GM11168 (cell line): ENCODE data around the gene RAB36.

Experiments
- in situ Hi-C: fragments of 300-500 bp; cut with MboI; formaldehyde crosslinking; loops from one replicate; pipeline ENCODE4 v1.12.0; 2022; ENCODE audit warnings: low sequenced_read_pairs; ENCODE audit not compliant: unreplicated experiment

The RAB36 gene

DNA sequence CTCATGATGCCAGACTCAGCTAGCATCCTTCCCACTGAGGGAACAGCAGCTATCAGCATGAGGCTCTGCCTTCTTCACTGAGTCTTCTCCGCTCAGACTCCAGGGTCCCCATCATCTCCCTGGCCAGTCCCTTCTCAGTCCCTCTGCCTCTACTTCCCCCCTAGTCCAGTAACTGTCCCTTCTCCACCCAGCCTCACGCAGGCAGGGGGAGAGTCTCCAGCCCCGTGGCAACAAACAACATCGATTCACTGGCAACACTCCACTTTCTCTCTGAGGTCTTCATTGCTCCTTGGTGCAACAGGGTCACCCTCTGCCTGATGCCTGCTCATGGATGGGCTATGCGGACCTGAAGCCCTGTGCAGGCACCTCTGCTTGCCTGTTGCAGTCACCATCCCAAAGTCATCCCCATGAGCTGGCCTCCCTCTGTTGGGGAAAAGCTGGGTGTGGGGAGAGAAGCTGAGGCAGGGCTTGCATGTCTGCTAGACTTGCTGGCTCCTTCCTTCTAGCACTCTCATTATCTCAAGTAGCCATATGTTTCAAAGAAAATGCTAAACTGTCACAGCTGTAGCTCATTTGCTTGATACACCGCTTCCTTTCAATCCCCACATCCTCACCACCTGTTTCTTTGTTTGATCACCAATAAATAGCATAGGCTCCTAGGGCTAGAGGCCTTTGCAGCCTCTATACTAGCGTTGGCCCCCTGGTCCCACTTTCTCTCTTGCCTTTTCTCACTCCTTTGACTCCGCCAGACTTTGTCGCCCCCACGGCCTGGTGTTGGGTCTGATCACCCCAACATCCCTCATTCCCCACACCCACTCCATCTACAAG, 30.8 kb downstream of the RAB36 start:
- in situ Hi-C loops: loop anchor here (5.0 to 25.0 kb wide), 2 partner anchors 106 to 211 kb away; no protein-coding TSS in a partner anchor

DNA sequence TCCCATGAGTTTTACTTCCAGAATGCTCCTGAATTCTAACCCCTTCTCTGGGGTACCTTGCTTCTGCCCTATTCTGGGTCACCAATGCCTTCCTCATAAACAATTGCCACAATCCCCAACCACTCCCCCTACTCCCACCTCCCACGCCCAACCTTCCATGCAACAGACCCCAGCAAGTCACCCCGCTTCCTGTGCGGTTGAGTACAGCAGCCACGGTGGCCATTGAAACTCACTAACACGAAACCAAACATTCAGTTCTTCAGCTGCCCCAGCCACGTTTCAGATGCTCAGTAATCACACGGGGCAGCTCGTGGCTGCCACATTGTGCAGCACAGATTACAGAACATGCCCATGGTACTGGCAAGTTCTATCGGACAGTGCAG, 31.4 kb downstream of the RAB36 start:
- in situ Hi-C loops: loop anchor here (5.0 to 25.0 kb wide), 2 partner anchors 106 to 211 kb away; no protein-coding TSS in a partner anchor

DNA sequence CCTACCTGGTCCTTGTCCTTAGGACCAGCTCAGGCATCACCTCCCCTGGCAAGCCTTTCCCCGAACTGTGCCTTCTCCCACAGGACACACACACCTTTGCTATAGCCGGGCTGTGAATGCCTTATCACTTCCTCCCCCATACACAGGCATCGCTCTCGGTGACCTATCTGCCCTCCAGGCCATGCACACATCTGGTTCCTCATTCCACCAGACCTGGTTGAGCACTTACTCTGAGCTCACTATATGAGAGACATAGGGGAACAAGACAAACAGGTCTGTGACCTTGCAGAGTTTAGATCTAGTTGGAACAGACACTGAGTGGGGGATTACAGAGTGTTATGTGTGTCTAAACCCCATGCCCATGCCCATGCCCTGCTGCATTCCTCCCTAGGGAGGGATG, 31.9 kb downstream of the RAB36 start:
- in situ Hi-C loops: loop anchor here (5.0 to 25.0 kb wide), 2 partner anchors 105 to 210 kb away; no protein-coding TSS in a partner anchor

DNA sequence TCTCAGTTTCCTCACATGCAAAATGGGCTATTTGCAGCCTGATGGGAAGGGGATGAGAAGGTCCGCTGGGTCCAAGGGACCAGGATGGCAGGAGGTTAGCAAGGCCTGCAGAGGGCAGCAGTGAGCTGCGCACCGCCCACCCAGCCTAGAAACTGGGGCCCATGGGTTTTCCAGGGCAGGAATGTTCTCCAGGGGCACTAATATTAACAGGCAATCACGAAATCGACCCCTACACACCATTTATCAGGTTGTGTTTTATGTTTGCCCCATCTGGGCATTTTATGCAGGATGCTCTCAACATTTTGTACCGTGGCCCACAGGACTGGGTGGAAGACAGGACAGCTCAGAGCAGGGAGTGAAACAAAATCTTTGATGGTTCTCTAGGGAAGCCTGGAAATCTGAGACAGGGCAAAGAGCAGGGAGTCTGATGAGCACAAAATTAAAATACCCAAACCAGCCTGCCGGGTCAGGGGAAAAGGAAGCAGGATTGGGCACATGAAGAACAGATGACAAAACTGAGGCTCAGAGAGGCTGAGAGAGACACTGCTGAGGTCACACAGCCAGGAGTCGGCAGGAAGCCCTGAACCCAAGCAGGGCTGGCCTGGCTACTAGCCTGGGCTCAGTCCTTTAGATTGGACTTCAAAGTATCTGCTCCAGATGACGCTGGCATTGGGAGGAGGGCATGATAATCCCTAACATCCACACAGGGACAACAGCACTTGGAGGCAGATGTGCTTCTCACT, 33.4 kb downstream of the RAB36 start:
- in situ Hi-C loops: loop anchor here (5.0 to 25.0 kb wide), 2 partner anchors 104 to 209 kb away; no protein-coding TSS in a partner anchor

DNA sequence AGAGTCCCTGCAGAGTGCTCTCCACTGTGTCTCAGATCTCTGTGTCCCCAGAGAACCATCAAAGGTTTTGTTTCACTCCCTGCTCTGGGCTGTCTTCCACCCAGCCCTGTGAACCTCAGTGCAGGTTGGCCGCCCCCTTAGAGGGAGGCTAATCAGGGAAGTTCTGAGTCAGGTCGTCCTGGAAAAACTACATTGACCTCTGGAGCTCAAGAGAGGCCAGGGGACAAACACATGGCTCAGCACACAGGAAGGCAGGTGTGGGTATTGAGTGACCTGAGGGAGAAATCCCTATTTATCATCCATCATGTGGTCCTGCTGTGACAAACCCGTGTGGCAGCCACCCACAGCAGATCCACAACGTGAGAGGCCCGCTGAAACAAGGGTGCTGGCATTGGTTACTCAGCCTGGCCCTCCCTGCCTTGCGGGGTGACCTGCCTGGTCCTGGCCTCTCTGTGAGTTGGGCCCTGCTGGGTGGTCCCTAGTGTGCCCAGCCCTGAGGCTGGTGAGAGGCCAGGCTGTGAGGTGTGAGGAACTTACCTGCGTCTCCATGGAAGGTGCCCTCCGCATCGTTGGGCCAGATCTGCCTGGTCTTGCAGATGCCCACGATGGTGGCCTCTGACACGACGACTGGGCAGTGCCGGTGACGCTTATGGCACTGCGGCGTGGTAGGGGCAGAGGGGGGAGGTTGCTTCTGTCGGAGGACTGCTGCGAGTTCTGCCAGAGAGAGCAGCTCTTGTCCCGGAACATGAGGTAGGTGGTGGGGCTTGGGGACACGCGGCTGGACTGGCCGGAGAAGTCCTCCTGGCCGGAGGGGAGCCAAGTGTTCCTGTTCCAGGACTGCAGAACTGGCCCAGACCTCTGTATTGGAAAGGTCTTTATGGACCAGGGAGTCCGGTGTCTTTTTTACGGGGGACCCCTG, 34.4 kb downstream of the RAB36 start:
- in situ Hi-C loops: loop anchor here (5.0 to 25.0 kb wide), 2 partner anchors 103 to 208 kb away; no protein-coding TSS in a partner anchor

DNA sequence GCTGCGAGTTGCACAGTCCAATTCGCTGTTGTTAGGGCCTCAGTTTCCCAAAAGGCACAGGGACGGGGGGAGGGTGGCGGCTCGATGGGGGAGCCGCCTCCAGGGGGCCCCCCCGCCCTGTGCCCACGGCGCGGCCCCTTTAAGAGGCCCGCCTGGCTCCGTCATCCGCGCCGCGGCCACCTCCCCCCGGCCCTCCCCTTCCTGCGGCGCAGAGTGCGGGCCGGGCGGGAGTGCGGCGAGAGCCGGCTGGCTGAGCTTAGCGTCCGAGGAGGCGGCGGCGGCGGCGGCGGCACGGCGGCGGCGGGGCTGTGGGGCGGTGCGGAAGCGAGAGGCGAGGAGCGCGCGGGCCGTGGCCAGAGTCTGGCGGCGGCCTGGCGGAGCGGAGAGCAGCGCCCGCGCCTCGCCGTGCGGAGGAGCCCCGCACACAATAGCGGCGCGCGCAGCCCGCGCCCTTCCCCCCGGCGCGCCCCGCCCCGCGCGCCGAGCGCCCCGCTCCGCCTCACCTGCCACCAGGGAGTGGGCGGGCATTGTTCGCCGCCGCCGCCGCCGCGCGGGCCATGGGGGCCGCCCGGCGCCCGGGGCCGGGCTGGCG, 35.1 kb downstream of the RAB36 start, which contains the start of gene BCR:
BCR (plus strand) TSS at position 209 of the 592 bp plus-strand sequence. CDS start 452 bp downstream, outside the sequence.
- in situ Hi-C loops: loop anchor here (25.0 kb wide), 1 partner anchor 207 kb away; no protein-coding TSS in a partner anchor

DNA sequence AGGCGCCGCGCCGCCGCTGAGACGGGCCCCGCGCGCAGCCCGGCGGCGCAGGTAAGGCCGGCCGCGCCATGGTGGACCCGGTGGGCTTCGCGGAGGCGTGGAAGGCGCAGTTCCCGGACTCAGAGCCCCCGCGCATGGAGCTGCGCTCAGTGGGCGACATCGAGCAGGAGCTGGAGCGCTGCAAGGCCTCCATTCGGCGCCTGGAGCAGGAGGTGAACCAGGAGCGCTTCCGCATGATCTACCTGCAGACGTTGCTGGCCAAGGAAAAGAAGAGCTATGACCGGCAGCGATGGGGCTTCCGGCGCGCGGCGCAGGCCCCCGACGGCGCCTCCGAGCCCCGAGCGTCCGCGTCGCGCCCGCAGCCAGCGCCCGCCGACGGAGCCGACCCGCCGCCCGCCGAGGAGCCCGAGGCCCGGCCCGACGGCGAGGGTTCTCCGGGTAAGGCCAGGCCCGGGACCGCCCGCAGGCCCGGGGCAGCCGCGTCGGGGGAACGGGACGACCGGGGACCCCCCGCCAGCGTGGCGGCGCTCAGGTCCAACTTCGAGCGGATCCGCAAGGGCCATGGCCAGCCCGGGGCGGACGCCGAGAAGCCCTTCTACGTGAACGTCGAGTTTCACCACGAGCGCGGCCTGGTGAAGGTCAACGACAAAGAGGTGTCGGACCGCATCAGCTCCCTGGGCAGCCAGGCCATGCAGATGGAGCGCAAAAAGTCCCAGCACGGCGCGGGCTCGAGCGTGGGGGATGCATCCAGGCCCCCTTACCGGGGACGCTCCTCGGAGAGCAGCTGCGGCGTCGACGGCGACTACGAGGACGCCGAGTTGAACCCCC, 35.8 kb downstream of the RAB36 start:
- in situ Hi-C loops: loop anchor here (25.0 kb wide), 1 partner anchor 206 kb away; no protein-coding TSS in a partner anchor

DNA sequence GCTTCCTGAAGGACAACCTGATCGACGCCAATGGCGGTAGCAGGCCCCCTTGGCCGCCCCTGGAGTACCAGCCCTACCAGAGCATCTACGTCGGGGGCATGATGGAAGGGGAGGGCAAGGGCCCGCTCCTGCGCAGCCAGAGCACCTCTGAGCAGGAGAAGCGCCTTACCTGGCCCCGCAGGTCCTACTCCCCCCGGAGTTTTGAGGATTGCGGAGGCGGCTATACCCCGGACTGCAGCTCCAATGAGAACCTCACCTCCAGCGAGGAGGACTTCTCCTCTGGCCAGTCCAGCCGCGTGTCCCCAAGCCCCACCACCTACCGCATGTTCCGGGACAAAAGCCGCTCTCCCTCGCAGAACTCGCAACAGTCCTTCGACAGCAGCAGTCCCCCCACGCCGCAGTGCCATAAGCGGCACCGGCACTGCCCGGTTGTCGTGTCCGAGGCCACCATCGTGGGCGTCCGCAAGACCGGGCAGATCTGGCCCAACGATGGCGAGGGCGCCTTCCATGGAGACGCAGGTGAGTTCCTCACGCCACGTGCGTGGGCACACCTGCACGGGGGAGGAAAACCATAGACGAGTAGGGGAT, 36.5 kb downstream of the RAB36 start:
- in situ Hi-C loops: loop anchor here (25.0 kb wide), 1 partner anchor 205 kb away; no protein-coding TSS in a partner anchor

DNA sequence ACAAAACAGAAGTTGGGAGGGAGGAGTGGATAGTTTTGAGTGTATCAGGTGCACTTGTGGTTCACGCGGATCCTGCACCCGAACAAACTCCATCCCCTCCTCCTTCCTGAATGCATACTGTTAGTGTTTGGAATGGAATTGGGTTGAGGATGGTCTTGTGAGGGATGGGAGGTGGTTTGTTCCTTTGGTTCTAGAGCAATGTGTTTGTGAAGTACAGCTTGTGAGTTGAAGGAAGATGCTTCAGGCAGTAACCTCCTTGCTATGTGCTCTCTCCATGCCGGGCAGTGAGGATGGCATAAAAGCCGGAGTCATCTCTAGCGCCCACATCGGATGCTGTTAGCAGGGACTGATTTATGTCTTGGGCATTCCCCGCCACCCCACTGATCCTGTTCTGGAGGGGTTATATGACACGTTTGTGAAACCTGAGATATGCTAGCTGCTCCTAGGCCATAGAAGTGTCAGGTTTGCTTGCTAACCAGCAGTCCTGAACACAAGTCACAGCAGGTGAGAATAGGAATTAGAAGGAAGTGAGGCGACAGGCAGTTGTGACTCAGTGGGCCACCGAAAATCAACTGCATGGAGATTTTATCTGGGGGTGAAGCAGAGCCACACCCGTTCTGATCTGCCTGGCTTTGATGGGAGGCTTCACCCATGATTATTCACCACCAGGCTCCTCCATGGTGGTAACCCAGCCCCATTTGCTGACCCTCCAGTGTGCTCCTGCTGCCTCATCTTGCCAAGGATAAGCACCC, 37.2 kb downstream of the RAB36 start:
- in situ Hi-C loops: loop anchor here (25.0 kb wide), 1 partner anchor 205 kb away; no protein-coding TSS in a partner anchor

DNA sequence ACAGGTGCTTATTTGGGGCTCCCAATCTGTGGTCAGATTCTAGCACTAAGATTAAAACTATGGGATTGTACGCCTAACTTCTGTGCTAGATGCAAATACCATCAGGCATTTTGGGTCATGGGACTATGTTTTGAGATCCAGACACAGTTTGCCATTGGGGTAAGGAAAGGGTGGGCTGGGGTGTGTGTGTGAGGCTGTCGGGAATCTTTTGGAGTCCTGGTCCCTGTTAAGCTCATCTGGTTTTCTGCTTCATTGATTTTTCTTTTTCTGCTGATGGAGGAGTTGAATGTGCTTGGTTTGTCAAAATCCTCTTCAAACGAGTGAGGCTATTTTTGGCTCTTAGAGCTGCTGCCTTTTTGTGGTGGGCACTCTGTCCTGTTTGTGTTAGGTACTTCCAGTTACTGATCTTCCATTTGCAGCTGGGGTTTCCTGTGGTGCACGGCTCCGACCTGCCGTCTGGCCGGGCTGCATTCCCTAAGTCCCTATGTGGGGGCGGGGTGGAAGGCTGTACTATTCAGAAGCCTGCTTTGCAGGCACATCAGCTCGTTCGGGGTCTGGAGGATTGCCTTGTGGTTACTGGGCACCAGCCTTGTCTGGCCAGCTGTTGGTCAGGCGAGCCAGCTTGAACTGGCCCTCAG, 37.9 kb downstream of the RAB36 start:
- in situ Hi-C loops: loop anchor here (25.0 kb wide), 1 partner anchor 204 kb away; no protein-coding TSS in a partner anchor

DNA sequence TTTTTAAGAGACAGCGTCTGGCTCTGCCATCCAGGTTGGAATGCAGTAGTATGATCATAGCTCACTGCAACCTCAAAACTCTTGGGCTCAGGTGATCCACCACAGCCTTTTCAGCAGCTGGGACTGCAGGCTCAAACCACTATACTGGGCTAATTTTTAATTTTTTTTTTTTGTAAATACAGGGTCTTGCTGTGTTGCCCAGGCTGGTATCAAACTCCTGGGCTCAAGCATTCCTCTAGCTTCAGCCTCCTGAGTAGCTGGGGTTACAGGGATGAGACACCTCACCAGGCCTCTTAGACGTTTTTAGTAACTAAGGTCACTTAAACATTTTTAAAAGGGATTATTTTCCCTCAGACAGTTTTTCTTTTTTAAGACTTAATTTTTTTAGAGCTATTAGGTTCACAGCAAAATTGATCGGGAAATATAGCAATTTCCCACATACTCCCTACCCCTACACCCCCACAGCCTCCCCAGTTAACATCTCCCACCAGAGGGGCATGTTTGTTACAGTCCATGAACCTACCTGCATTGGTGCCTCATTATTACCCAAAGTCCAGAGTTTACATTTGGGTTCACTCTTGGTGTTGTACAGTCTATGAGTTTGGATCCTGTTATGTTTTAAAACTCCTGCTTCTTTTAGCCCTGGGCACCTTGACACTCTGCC, 39.0 kb downstream of the RAB36 start:
- in situ Hi-C loops: loop anchor here (25.0 kb wide), 1 partner anchor 203 kb away; no protein-coding TSS in a partner anchor

DNA sequence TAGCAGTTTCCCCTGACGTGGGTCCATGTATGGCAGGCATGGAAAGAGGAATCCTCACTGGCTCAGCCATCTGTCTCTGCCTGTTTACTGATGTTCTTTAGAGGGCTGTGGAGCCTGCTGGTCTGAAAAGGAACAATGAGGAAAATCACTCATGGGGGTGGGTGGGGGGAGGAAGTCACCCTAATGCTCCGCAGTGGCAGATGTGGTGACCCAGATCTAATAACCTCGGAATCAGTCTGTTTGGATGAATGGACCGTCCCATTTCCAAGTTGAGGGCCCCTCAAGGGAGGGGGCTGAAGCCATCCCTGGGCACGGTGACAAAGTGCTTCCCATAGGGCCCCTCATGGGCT, 39.5 kb downstream of the RAB36 start:
- in situ Hi-C loops: loop anchor here (25.0 kb wide), 1 partner anchor 203 kb away; no protein-coding TSS in a partner anchor

DNA sequence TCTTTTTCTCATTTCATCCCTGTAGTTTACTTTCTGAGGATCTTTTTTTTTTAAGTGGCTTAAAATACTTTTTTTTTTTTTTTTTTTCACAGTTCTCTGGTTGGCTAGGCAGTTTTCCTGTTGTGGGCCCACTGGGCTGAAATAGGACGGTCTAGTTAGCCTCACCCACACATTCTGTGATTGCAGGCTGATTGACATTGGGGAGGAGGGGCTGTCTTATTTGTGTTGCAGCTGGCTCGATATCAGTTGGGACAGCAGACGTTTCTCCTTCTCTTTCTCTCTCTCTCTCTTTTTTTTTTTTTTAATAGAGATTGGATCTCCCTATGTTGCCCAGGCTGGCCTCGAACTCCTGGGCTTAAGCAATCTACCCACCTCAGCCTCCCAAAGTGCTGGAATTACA, 41.9 kb downstream of the RAB36 start:
- in situ Hi-C loops: loop anchor here (25.0 kb wide), 1 partner anchor 200 kb away; no protein-coding TSS in a partner anchor

DNA sequence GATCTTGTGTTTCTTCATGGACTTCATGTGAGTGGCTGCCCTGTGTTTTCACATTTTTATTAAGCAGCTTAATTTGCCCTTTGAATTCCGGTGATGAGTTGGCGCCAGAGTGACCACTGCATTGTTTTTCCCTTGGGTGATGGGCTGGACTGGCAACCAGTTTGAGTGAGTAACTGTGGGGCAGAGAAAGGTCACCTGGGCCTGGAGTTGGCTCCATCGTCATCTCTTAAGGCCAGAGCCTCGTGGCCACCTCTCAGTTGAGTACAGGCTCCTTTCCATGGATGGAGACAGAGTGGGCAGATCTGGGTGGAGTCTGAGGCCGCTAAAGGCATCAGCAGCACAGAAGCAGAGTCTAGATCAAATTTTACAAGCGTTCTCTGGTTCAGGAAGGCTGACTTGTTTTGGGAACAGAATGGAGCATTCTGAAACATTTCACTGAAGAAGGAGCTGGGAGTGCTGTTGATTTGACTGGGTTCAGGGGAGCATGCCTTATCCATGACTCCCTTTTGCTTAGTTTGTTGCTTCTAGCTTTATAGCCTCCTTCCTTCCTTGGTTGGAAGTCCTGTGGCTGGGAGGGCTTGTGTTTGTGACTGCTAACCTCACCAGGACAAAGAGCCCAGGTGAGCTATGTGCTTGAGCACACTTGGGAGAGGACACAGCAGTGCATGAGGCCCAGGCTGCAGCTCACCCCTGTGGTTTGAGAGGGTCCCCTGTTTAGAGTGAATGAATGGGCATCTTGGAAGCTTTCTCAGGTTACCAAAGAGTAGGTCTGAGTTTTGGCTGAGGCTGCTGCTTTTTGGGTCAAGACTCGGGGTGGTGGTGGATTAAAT, 42.8 kb downstream of the RAB36 start:
- in situ Hi-C loops: loop anchor here (25.0 kb wide), 1 partner anchor 199 kb away; no protein-coding TSS in a partner anchor

DNA sequence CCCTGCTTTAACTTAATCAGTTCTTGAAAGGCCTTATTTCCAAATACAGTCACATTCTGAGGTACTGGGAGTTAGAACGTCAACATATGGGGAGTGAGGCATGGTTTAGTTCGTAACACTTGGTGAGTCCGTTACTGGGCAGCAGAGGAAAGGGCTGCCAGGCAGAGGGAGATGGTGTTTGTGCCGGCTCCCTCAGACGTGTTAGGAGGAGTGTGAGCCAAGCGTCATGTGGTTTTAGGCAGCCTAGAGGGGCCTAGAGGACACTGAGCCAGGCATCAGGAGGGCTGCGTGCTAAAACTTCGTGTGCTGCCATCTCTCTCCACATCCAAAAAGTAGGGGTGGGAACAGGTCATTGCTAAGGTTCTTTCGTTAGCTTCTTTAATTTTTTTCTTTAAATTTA, 45.2 kb downstream of the RAB36 start:
- in situ Hi-C loops: loop anchor here (25.0 kb wide), 1 partner anchor 197 kb away; no protein-coding TSS in a partner anchor
